PFSK-1 (cell line): ENCODE measurements around the gene QRICH2.

ENCODE experiments used
- FOXP2 ChIP-seq: optimal IDR thresholded peaks from 2 replicates; pipeline ENCODE3; 2011; ENCODE audit warnings: borderline replicate concordance, control low read depth, inconsistent platforms; ENCODE audit not compliant: insufficient read depth; ENCODE audit errors: extremely low read length, extremely low read depth
- POLR2AphosphoS5 ChIP-seq: IDR thresholded peaks from 2 replicates; pipeline ENCODE4 v1.6.1; 2012; ENCODE audit warnings: low read depth, mild to moderate bottlenecking, control low read depth, low read length, moderate library complexity
- REST ChIP-seq, 2 experiments: IDR thresholded peaks; 2 replicates each; pipeline versions ENCODE4 v1.6.1 to v1.8.0; 2011 to 2012; ENCODE audit warnings: low read depth in 2 of 2, low read length in 2 of 2, control low read depth in 1 of 2, inconsistent platforms in 1 of 2, mild to moderate bottlenecking in 1 of 2, moderate library complexity in 1 of 2; ENCODE audit not compliant: insufficient read depth in 1 of 2
- SIN3A ChIP-seq: IDR thresholded peaks from 2 replicates; pipeline ENCODE4 v1.6.1; 2012; ENCODE audit warnings: mild to moderate bottlenecking, low read length, moderate library complexity, borderline replicate concordance; ENCODE audit not compliant: insufficient read depth
- TAF1 ChIP-seq: IDR thresholded peaks from 2 replicates; pipeline ENCODE4 v1.6.1; 2012; ENCODE audit warnings: low read length, control low read depth, borderline replicate concordance; ENCODE audit not compliant: insufficient read depth

Gene QRICH2

GRCh38 chr17:76241691-76242255 is 66.3 kb downstream of the QRICH2 start:
- TF ChIP-seq FOXP2 = no peak
- no peak for TF ChIP-seq REST (IDR thresholded peaks at IDR 0.05; ENCODE audit: insufficient read depth in 1 of 2, low read depth in 2 of 2, low read length in 2 of 2)

- no peak for TF ChIP-seq SIN3A
- TF ChIP-seq POLR2AphosphoS5 = no peak
- no peak for TF ChIP-seq REST (IDR thresholded peaks at IDR 0.05; ENCODE audit: insufficient read depth in 1 of 2, low read depth in 2 of 2, low read length in 2 of 2)
- TF ChIP-seq FOXP2 = no peak
- TF ChIP-seq TAF1 = no peak
Measured at GRCh38 chr17:76241204-76241538, 66.9 kb downstream of the QRICH2 start.

GRCh38 chr17:76240461-76241203 is 67.4 kb downstream of the QRICH2 start, which contains the start of gene RNF157:
Gene RNF157 (minus strand): TSS chr17:76240493. CDS start chr17:76240240, 253 bp downstream.
- peak; percentile 62 for TF ChIP-seq FOXP2
- TF ChIP-seq POLR2AphosphoS5 = no peak
- no peak for TF ChIP-seq TAF1
- TF ChIP-seq REST (IDR thresholded peaks at IDR 0.05; ENCODE audit: insufficient read depth in 1 of 2, low read depth in 2 of 2, low read length in 2 of 2) = 0 out of 4 replicates have a peak, but pooled peaks of 1 of the 2 experiments have one; percentile 12

GRCh38 chr17:76239538-76240274 is 68.4 kb downstream of the QRICH2 start:
- TF ChIP-seq REST (IDR thresholded peaks at IDR 0.05; ENCODE audit: insufficient read depth in 1 of 2, low read depth in 2 of 2, low read length in 2 of 2) (no peak), SIN3A (no peak), POLR2AphosphoS5 (no peak), TAF1 (no peak), FOXP2 (no peak)
